Spleen (tissue), 7 donors: ENCODE measurements around the gene ACSL1.

Experiments
- POLR2A ChIP-seq, 3 donors: fragments of 450-650 bp; IDR thresholded peaks; one replicate each; pipeline ENCODE4 v1.5.1; 2017; ENCODE audit warnings: antibody characterized with exemption in 3 of 3, mild to moderate bottlenecking in 1 of 3
- TF ChIP-seq, protein P1 (sequence below), 11 experiments: fragments of 200-600 bp in 7 of 11; fragments of 450-650 bp in 4 of 11; sonication (generic) in 4 of 11; IDR thresholded peaks in 8 of 11; conservative IDR thresholded peaks in 3 of 11; 1 replicate in 7 of 11; 2 replicates in 4 of 11; pipeline versions ENCODE4 v1.4.0 to v1.8.0; 2016 to 2021; ENCODE audit warnings: antibody characterized with exemption in 11 of 11, inconsistent platforms in 4 of 11, mild to moderate bottlenecking in 1 of 11
- donor health status: DM: no; HTN: no; CAD: no; lungs with moderate emphysema.
- donor health status: DM: no; HTN: no; CAD: no.
- donor health status: DM: no; HTN: no; CAD: no.

DNA sequence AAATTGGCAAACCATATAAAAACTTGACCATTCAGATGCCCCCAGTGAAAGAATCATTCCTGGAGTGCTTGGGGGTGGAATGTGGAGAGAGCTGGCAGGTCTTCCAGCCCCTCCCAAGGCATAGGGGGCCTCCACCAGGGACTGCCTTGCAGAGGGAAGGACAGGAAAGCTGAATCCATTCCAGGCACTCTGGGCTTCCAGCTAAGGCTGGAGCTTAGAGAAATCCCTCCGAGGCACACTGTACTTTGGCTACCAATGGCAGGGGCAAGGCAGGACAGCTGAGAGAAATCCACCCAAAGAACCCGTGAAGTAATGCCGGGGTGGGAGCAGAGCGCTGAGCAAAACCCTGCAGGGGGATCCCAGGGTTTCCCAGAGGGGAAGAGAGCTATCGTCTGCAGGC is 95.8 kb downstream of the ACSL1 start:
- TF ChIP-seq, protein P1, sequence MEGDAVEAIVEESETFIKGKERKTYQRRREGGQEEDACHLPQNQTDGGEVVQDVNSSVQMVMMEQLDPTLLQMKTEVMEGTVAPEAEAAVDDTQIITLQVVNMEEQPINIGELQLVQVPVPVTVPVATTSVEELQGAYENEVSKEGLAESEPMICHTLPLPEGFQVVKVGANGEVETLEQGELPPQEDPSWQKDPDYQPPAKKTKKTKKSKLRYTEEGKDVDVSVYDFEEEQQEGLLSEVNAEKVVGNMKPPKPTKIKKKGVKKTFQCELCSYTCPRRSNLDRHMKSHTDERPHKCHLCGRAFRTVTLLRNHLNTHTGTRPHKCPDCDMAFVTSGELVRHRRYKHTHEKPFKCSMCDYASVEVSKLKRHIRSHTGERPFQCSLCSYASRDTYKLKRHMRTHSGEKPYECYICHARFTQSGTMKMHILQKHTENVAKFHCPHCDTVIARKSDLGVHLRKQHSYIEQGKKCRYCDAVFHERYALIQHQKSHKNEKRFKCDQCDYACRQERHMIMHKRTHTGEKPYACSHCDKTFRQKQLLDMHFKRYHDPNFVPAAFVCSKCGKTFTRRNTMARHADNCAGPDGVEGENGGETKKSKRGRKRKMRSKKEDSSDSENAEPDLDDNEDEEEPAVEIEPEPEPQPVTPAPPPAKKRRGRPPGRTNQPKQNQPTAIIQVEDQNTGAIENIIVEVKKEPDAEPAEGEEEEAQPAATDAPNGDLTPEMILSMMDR (IDR thresholded peaks at IDR 0.05 in 8 of 11, conservative IDR thresholded peaks at IDR 0.05 in 3 of 11): no peak
- TF ChIP-seq POLR2A (IDR thresholded peaks at IDR 0.05): no peak
